Breast epithelium (tissue), 3 donors: ENCODE data around the gene DTYMK.

ENCODE experiments used
- POLR2A ChIP-seq: fragments of 450-650 bp; IDR thresholded peaks from one replicate; pipeline ENCODE4 v1.6.1; 2016; ENCODE audit warnings: antibody characterized with exemption, mild to moderate bottlenecking, moderate library complexity
- POLR2AphosphoS5 ChIP-seq, 3 donors: sonication (generic); formaldehyde crosslinking; IDR thresholded peaks; one replicate each; pipeline ENCODE4 v1.6.1; 2017; ENCODE audit warnings: antibody characterized with exemption in 3 of 3
- TF ChIP-seq, protein P1 (sequence below), 3 donors: fragments of 450-650 bp; IDR thresholded peaks; one replicate each; pipeline ENCODE4 v1.5.1; 2016 to 2017; ENCODE audit warnings: antibody characterized with exemption in 3 of 3, mild to moderate bottlenecking in 3 of 3, moderate library complexity in 3 of 3

DNA sequence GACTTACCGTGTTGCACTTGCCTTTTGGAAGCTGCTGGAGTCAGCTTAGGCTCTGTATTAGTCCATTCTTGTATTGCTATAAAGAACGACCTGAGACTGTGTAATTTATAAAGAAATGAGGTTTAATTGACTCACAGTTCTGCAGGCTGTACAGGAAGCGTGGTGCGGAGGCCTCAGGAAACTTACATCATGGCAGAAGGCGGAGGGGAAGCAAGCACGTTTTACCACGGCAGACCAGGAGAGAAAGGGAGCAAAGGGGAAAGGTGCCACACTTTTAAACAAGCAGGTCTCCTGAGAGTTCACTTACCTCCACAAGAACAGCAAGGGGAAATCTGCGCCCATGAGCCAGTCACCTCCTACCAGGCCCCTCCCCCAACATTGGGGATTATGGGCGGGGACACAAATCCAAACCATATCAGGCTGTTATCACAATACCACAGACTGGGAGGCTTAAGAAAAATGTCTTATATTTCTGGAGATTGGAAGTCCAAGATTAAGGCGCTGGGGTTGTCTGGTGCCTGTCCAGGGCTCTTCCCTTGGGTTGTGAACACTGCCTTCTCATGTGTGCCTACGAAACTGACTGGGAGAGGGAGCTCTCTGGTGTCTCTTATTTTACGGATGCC, 44.2 kb upstream of the DTYMK start:
- TF ChIP-seq POLR2A = no peak
- TF ChIP-seq, protein P1, sequence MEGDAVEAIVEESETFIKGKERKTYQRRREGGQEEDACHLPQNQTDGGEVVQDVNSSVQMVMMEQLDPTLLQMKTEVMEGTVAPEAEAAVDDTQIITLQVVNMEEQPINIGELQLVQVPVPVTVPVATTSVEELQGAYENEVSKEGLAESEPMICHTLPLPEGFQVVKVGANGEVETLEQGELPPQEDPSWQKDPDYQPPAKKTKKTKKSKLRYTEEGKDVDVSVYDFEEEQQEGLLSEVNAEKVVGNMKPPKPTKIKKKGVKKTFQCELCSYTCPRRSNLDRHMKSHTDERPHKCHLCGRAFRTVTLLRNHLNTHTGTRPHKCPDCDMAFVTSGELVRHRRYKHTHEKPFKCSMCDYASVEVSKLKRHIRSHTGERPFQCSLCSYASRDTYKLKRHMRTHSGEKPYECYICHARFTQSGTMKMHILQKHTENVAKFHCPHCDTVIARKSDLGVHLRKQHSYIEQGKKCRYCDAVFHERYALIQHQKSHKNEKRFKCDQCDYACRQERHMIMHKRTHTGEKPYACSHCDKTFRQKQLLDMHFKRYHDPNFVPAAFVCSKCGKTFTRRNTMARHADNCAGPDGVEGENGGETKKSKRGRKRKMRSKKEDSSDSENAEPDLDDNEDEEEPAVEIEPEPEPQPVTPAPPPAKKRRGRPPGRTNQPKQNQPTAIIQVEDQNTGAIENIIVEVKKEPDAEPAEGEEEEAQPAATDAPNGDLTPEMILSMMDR (IDR thresholded peaks at IDR 0.05) = no peak
- no peak for TF ChIP-seq POLR2AphosphoS5 (IDR thresholded peaks at IDR 0.05)
